ENCODE measurements around the gene HOXA7. TPM values are rescaled to one million over a fixed set of nuclear protein-coding genes. Genes with fewer than 3 reads are reported as not detected.

HOXA7 gene
- total and polyA plus RNA-seq, 8 donors: 0.06 to 0.49 (median 0.17) TPM; not detected in 3

- intact Hi-C loops (cut with DNase I): loop anchor here in 2 of 3 donors (10.0 kb wide), 2 partner anchors 731 to 831 kb away; no protein-coding TSS in a partner anchor
Measured at GRCh38 chr7:27194002-27194352, 37.5 kb upstream of the HOXA7 start.

DNA sequence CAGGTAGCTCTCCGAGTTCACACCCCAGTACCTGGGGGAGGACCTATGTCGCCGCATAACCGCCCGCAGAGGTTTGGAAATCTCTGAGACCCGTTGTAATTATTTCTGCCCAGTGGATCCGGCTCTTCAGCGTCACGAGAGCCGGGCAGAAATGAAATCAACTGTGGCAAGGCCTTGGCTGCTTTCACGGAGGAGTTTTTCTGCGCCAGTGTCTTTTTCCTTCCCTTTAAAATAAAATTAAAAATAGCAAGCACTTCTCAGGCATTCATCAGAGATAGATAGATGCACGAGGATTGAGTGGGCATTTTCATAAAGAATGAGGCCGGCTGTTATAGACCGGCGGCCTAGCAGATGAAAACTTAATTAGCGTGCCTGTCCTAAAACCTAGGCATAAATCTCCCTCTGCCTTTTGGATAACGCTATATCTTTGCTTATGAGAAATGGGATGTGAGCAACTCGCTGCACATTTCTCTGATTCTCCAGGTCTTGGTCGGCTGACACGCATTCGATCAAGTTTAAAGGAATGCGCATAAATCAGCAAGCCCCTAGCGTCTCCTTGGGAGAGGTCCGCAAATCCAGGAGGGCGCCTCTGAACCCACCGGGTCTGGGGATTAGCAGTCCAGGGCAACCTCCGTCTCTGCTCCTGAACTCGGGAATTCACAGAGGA, 37.0 kb upstream of the HOXA7 start:
- no peaks in the 10 kb centered on the region for H3K9me3 ChIP-seq
- TF ChIP-seq, protein P1, sequence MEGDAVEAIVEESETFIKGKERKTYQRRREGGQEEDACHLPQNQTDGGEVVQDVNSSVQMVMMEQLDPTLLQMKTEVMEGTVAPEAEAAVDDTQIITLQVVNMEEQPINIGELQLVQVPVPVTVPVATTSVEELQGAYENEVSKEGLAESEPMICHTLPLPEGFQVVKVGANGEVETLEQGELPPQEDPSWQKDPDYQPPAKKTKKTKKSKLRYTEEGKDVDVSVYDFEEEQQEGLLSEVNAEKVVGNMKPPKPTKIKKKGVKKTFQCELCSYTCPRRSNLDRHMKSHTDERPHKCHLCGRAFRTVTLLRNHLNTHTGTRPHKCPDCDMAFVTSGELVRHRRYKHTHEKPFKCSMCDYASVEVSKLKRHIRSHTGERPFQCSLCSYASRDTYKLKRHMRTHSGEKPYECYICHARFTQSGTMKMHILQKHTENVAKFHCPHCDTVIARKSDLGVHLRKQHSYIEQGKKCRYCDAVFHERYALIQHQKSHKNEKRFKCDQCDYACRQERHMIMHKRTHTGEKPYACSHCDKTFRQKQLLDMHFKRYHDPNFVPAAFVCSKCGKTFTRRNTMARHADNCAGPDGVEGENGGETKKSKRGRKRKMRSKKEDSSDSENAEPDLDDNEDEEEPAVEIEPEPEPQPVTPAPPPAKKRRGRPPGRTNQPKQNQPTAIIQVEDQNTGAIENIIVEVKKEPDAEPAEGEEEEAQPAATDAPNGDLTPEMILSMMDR (IDR thresholded peaks at IDR 0.05): no peak
- WGBS, 2 donors: 17 to 18% methylated on average over 29 of the region's 29 CpGs

More at GRCh38 chr7:27194002-27194352, 37.5 kb upstream of the HOXA7 start:
- no peak overlapping the region for H3K27ac ChIP-seq
- TF ChIP-seq, protein P1 (IDR thresholded peaks at IDR 0.05): no peak
- peaks cover 4 to 91% (median 45%) of the 10 kb centered on the region in 4 donors for H3K27me3 ChIP-seq
- ATAC-seq (no peak), DNase-seq (no peak), FAIRE-seq (no peak)
- H3K9me3 ChIP-seq: no peaks in the 10 kb centered on the region
- H3K4me1 ChIP-seq: peaks cover 0 to 8% (median 0%) of the 10 kb centered on the region in 3 donors
- no peak overlapping the region for H3K4me3 ChIP-seq
- 42 to 48% methylated on average over 2 of the region's 2 CpGs for WGBS, 2 donors
- no peaks in the 10 kb centered on the region for H3K36me3 ChIP-seq

GRCh38 chr7:27192546-27193334, 36.3 kb upstream of the HOXA7 start:
- no peak overlapping the region for H3K27ac ChIP-seq
- peak in 2 of 6 donors; percentile 16 to 67 for DNase-seq
- TF ChIP-seq, protein P1 (IDR thresholded peaks at IDR 0.05): no peak
- peak overlapping the region; percentile 5 to 41 (median 12) for H3K4me3 ChIP-seq
- peaks cover 4 to 90% (median 40%) of the 10 kb centered on the region in 4 donors for H3K27me3 ChIP-seq
- no peak for FAIRE-seq
- no peaks in the 10 kb centered on the region for H3K9me3 ChIP-seq
- peaks cover 0 to 14% (median 0%) of the 10 kb centered on the region in 3 donors for H3K4me1 ChIP-seq
- H3K36me3 ChIP-seq: no peaks in the 10 kb centered on the region
- WGBS, 2 donors: 4 to 5% methylated on average over 76 to 78 of the region's 78 CpGs
- intact Hi-C loops (cut with DNase I): loop anchor here in 2 of 3 donors (10.0 kb wide), 2 partner anchors 732 to 832 kb away; no protein-coding TSS in a partner anchor
- peak; percentile 41 to 63 (median 48) for ATAC-seq

More for the DNA sequence above, 37.0 kb upstream of the HOXA7 start:
- intact Hi-C loops (cut with DNase I): loop anchor here in 2 of 3 donors (10.0 kb wide), 2 partner anchors 731 to 831 kb away; no protein-coding TSS in a partner anchor
- peak in 1 of 6 donors; percentile 13 for DNase-seq
- no peak overlapping the region for H3K27ac ChIP-seq
- no peak for FAIRE-seq
- H3K36me3 ChIP-seq: no peaks in the 10 kb centered on the region
- ATAC-seq: no peak
- H3K4me3 ChIP-seq: peak overlapping the region; percentile 5 to 41 (median 12)
- H3K27me3 ChIP-seq: peaks cover 4 to 91% (median 42%) of the 10 kb centered on the region in 4 donors
- peaks cover 0 to 11% (median 0%) of the 10 kb centered on the region in 3 donors for H3K4me1 ChIP-seq

- DNase-seq (peak in 2 of 6 donors; percentile 13 to 67), FAIRE-seq (no peak), ATAC-seq (peak in 3 of 4 donors; percentile 13 to 20 (median 18))
- Histone ChIP-seq H3K27me3 (peaks cover 4 to 90% (median 37%) of the 10 kb centered on the region in 4 donors), H3K9me3 (no peaks in the 10 kb centered on the region), H3K4me3 (peak overlapping the region in 2 of 4 donors; percentile 20 to 41), H3K4me1 (peaks cover 0 to 14% (median 0%) of the 10 kb centered on the region in 3 donors), H3K27ac (no peak overlapping the region), H3K36me3 (no peaks in the 10 kb centered on the region)
- TF ChIP-seq, protein P1 (IDR thresholded peaks at IDR 0.05): no peak
- whole genome bisulfite sequencing, 2 donors: 12 to 13% methylated on average over 23 to 42 of the region's 42 CpGs
- intact Hi-C loops (cut with DNase I): loop anchor here in 2 of 3 donors (10.0 kb wide), 2 partner anchors 733 to 833 kb away; no protein-coding TSS in a partner anchor
Measured at GRCh38 chr7:27191833-27192545, 35.5 kb upstream of the HOXA7 start.
